ENCODE measurements around the gene ELFN2.
"Not testable (repeated sequence)": the region's sequence is repeated elsewhere in the genome, so short reads cannot be mapped to it uniquely, and the experiment has no call there.

The ELFN2 gene

DNA sequence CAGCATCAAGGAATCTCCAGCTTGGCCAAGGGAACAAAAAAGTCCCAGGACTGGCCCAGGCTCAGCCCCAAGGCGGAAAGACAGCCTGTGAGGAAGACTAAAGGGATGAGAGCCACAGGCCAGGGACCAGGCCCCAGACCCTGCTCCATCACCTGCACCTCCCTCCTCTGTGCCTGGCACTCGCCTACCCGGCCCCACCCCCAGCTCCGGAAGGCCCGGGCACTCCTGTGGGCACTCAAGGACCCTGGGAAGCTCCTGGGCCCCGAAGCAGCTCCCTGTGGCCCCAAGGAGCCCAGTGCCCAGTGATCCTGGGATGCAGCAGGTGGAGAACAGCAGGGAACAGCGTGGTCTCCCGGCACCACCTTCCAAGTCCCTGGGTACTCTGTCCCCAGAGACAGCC lies 18.2 kb downstream of the ELFN2 start:
- DNase-seq: no peak

DNA sequence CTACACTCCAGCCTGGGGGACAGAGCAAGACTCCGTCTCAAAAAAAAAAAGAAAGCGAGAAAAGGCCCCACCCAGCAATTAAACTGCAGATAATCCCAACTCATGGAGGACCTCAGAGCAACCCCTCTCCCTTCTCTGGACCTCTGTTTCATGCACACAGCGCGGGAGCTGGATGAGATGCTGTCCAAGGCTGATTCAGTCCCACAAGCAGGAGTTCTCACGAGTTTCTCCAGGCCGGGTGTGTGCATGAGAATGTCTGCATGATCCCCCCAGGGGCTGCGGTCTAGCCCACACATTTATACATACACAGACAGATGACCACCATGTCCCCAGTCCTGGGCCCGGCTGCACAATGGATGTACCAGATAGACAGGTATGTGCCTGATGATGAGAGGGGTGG lies 19.4 kb downstream of the ELFN2 start:
- no peak for DNase-seq

DNA sequence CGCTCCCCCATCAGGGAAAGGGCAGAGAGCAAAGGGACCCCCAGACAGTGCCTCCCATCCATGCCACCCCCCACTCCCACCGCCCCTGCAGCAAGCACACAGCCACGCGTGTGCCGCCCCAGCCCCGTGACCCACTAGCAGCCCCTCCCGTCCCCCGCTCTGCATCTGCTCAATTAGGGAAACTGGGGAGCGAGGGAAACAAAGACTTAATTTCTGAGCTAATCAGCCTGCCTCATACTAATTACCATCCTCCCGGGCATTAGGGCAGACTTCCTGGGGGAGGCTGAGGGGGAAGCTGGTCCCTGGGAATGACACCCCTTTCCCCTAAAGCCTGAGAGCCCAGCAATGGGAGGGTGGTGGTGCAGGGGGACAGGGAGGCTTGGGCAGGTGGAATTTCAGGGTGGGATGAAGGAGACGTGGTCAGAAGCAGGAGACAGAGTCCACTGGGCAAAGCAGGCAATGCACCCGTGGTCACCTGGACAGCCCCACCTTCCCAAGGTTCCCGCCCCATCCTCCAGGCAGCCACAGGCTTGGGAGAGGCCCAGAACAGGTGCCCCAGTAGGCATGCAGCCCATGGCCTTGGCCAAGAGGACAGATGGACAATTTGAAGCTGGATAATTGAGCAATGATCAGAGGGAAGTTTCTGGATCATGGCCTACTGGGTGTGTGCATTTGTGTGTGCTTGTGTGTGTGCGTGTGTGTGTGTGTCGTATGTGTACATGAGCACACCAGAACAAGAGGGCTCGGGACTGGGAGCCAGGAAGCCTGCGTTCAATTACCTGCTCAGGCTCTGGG lies 20.6 kb downstream of the ELFN2 start:
- DNase-seq: no peak

DNA sequence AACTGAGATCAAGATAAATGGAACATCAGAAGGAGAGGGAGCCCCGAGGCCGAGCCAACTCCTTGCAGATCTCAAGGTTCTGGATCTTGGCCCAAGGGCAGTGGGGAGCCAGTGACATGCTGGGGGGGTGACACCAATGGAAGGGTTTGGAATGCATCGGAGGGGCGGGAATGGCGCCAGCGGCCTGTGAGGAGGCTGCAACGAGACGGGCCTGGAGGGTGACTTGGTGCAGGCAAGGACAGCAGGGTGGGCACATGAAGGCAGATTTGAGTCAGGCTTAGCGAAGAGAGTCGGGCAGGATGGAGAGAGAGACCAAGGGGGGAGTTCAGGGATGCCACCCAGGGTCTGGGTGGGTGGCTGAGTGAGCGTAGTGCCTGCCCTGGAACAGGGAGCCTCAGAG lies 23.2 kb downstream of the ELFN2 start:
- DNase-seq: no peak

DNA sequence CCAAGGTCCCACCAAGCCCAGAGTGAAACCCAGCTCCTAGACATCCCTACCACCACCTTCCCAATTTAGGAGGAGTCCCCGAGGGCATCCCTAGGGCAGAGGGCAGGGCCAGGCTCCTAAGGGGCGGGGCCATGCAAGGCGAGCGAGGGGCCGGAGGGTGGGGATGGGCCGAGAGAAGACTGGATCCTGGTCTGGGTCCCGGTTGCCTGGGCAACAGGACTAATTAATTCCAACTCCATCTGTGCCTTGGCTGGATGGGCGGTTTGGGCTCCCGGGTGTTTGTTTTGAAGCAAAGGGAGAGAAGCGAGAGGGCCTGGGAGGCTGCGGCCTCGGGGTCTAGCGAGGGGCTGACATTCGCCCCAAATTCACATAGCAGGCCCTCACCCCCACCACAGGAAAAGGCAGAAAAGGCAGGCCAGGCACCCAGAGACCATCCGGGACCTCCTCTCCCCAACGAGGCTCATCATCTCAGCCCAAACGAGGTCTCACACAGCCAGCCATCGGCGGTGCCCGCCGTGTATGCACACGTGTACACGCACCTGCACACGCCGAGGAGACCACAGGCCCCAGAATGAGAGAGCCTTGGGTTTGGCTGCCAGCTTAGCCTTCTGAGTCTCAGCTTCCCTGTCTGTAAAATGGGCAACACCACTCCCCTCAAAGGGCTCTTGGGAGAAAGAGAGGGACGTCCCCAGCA lies 23.9 kb downstream of the ELFN2 start:
- DNase-seq: no peak

DNA sequence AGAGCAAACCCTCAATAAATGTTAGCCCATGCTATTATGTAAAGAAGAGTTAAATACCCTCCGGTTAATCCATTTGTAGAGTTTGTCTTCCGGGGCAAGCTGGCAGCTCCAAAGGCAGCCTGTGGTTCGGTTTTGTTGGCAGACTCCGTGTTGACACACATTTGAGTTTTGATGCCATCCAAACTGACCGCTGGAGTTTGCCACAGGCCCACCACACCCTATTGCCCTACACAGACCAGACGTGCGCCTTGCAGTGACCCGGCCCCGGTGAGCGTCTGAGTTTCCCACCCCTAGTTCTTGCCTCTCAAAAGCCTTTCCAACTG lies 25.1 kb downstream of the ELFN2 start:
- no peak for DNase-seq

DNA sequence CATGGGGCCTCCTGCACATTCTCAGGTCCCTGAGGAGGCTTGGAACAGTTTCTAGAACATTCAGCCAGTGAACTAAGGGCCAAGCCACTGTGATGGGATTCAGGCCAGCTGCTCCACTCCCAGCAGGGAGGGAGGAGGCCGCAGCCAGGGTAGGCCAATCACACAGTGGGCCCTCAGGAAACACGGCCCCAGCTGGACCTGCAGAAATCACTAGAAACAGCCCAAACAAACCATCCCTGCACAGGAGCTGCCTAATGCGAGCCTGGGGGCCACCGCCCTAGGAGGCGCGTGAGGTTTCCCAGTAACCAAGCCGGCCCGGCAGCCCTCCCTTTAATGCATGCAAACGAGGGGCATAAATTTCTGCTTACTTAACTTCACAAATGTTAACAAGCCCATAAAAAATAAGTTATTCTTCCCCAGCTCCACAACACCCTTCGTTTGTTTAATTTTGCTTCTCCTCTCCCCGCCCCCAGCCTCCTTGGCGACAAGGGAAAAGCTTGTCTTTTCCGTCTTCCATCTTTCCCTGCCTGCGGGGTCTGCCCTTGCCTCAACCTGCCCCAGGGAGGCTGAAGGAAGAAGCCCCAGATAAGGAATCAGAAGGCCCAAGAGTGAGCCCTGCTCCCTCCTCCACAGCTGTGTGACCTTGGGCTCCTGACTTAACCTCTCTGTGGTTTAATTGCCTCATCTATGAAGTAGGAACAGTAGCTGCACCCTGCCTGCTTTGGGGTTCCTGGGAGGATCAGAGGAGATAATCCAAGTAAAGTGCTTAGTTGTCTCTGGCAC lies 25.7 kb downstream of the ELFN2 start:
- DNase-seq: no peak

DNA sequence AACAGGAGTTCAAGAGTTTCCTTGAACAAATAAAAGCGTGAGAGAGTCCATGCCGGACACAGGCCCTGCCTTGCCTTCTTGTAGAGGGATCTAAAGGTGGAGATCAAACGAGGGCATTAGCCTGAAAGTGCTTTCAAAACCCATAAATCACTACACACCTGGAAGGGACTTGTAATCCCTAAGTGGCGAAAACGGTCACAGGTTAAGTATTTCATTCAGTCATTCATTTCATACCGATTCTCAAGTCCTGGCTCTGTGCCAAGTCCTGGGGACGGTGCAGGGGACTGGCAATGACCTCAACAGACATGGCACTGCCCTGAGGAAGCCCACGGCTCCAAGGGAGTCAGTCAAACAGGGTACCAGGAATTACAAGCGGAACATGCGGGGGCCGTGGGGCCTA lies 26.6 kb downstream of the ELFN2 start:
- DNase-seq: no peak

DNA sequence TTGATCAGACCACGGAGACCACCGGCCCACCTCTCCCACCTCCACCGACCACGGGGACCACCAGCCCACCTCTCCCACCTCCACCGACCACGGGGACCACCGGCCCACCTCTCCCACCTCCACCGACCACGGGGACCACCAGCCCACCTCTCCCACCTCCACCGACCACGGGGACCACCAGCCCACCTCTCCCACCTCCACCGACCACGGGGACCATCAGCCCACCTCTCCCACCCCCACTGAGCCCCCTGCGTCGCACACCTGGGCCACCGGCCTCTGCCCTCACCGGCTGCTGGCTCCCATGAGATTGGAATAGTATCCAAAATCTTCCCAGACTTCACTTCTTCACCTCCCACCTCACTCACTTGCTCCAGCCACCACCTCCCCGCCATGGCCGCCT lies 27.8 kb downstream of the ELFN2 start:
- DNase-seq: not testable (repeated sequence)

DNA sequence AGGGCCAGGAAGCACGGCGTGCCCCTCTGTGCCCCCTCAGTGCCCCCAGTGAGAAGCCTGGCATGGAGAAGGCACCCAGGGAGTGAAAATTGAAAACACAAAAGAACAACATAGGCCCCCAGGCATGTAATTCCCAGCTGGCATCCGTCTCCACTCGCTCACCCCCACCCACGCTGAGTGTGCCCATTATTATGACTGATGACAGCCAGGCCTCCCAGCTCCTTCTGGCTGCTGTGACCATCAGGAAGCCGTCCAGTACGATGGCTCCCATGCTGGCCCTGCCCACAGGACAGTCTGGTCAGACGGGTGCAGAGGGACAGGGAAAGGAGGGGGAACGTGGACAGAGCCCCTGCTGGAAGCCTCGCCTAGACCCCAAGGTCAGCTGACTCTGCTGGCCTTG lies 30.1 kb downstream of the ELFN2 start:
- DNase-seq: no peak

DNA sequence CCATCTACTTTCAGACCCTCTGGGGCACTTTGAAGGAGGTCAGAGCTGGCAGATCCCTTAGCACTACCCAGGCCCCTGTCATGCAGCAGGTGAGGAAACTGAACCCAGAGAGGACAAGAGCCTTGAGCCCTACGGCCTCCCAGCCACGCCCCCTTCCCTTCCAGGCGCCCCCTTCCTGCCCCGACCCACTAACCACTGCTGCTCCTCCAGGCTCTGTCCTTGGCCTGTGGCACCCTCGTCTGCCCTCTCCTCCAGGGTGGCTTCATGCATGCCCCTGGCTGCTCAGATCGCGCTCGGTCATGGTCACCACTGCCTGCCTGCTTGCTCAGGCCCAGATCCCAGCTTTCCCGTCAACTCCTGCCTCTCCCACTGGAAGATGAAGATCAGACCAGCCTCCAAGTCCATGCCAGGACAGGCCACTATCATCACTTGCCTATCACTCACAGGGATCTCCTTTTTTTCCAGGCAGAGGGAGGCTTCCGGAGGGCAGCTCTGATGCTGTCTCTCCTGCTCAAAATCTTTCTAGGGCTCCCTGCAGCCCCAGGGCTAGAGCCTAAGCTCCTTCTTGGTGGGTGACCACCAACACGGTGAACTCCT lies 30.7 kb downstream of the ELFN2 start:
- no peak for DNase-seq

DNA sequence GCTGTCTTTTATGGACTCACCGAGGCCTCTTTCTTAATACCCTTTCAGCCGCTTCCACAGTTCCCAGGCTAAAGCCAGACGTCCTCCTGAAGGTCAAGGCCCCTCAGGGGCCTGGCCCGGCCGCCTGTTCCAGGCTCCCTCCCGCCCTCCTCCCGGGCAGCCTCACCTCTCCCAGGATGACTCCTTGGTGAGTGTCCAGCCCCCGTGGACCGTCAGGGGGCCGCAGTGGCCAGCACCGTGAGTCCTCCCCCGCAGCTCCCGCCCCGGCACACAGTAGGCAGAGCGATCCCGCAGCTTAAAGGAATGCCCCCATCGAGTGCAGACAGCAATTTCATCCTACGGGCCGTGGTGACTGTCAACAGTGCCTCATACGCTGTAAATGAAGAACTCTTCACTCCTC lies 32.9 kb downstream of the ELFN2 start:
- DNase-seq: no peak

DNA sequence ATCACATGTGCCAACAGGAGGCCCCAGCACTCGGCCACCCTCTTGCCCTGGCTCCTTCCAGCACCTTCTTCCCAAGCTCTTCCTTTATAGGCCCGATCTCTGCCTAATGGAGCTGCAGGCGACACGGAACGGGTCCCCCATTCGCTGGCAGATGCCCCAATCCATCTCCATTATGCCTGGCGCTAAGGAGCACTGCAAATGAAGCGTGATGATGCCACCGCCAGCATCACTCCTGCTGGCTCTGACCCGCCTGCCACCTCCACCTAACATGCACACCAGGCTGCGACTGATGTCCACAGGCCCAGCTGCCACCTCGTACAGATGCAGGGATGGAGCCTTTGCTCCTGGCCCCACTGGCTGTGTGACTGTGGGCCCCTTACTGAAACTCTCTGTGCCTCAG lies 33.5 kb downstream of the ELFN2 start:
- DNase-seq: no peak

DNA sequence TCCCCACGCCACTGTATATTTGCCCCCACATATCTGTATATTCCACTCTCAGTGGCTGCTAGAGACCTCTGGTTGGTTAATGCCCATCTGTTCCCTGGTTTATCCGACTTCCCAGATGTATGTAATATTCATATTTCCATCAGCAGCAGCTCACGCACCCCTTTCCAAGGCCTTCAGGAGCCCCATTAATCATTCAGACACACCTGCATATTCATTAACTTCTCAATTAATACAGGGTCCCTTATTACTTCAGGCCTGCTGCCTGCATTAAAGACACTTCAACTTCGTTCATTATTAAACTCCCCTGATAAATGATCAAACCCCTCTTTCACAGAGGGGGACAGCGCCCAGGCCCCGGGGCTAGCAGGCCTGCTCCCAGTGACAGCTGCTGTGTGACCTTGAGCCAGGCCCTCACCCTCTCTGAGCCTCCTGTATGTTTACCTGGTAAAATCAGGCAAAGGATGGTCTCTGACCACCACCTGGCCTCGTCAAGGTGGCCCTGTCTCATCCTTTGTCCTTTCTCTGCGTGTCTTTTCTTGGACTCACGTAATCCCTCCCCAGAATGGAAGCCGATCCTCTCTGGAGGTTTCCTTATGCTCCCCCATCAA lies 34.5 kb downstream of the ELFN2 start:
- DNase-seq: no peak

DNA sequence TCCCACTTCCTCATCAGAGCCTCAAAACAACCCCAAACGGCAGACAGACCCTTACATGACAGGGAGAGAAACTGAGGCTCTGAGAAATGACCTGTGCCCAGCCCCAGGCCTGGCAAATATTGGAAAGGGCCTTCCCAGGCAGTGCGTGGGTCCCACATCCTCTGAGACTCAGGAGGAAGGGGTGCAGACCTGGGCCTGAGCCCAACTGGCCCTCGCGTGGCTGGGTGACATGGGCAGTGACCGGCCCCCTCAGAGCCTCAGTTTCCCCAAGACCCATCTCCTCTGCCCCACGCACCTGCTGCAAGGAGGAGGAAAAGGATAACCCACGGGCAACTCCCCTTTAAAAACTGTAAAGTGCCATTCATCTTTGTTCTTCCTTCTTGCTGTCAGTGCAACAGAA lies 35.6 kb downstream of the ELFN2 start:
- no peak for DNase-seq

DNA sequence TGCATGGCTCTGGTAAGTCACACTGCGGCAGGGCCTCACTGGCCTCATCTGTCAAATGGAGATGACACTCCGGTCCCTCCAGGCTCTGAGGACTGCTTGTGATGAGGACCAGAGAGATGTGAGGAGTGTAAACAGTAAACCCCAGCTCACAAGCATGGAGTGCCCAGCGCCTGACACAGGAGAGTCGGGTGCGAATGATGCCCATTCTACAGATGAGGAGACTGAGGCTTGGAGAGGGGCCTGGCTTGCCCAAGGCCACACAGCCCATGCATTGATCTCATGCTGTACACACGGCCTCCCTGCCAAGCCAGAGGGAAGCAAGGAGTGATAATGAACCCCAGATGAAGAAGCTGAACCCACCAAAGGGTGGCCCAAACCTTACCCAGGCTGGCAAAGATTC lies 37.2 kb downstream of the ELFN2 start:
- no peak for DNase-seq

DNA sequence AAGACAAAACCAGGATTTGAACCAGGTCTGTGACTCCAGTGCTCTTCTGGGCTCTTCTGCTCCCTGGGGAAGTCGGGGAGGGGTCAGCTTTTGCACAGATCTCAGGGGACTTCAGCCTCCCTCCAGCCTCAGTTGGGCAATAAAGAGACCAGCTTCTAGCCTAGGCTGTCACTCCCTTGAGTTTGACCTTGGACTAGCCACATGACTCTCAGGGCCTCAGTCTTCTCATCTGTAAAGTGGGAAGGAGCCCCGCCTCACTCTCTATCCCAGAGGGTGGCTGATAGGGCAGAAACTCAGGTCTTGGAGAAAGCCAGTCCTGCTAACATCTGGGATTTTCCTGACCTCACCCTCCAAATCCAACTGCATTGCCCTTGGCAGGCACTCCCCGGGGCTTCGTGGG lies 38.7 kb downstream of the ELFN2 start:
- DNase-seq: no peak

DNA sequence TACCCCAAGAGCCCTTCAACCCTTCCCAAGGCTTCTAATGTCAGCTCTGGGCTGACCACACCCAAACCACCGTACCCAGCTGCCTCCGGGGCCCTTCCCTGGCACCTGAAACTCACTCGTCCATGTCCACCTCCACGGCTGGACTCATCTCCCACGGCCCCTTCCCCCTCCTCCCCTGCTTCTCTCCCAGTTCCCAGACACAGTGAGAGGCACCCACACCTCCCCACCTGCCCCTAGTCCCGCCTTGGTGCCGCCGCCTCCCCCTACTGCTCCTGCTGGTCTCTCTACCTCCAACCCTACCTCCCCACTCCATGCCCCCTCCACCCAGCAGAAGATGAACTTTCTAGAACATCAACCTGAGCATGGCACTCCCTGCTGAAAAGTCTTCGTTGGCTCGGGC lies 39.5 kb downstream of the ELFN2 start:
- no peak for DNase-seq

DNA sequence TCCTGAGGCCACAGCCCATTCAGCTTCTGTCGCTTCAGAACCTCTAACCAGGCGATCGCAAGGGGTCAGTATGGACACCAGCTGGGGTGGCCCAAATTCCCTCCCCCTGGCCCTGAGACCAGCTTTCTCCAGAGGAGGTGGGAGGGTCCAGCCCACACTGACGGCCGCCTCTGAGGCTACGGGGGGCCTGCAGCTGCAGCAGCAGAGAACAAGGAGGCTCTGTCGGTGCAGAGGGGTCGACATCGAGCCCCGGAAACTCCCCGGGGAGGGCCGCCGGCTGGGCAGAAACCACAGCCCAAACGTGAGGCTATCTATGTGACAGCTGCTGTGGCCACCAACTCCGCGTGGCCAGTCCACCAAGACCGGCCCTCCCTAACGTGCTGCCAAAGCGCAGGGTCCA lies 40.8 kb downstream of the ELFN2 start:
- no peak for DNase-seq

DNA sequence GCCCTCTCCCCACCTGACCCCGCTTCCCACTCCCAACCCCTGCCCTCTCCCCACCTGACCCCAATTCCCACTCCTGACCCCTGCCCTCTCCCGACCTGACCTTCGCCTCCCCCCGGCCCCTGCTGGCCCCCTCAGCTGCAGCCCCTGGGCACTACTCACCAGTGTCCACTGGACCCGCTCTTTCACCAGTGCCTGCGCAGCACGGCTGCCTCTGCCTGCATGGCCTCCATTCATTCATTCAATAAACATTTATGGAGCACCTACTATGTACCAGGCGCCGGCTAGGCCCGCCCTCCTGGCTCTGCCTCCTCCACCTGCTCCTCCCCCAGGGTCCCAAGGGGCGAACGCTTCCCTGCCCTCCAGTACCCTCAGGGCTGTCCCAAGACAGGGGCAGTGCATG lies 42.6 kb downstream of the ELFN2 start:
- no peak for DNase-seq

DNA sequence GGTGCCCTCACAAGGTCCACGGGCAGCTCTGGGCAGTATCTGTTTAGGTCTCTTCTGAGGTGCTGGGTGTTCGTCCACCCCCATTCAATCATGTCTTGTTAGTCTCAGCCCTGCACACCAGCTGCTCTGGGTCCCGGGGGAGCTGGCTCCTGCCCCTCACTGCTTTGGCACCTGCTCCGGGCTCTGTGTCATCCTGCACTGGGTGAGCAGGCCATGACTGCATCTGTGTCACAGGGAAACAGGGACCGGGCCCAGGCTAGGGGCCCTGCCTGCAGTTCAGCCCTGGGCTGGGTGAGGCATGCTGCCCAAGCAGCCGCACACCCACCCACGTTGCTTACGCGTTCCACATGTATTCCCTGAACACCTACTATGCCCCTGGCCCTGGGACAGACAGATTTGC lies 43.9 kb downstream of the ELFN2 start:
- no peak for DNase-seq

DNA sequence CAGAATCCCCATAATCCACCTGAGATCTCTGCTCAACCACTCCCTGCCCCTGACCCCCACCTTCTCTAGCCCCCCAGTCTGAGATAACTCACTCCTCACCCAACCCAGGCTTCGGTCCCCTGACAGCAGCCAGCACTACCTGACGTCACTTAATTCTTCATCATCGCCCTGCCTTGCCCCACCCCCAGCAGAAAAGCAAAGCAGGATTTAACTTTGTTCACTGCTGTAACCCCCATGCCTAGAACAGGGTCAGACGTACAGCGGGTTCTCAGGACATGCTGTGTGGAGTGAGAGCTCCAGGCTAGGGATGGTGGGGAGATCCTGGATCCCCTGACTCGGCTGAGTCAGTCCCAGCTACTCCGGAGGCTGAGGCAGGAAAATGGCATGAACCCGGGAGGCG lies 45.8 kb downstream of the ELFN2 start:
- no peak for DNase-seq

DNA sequence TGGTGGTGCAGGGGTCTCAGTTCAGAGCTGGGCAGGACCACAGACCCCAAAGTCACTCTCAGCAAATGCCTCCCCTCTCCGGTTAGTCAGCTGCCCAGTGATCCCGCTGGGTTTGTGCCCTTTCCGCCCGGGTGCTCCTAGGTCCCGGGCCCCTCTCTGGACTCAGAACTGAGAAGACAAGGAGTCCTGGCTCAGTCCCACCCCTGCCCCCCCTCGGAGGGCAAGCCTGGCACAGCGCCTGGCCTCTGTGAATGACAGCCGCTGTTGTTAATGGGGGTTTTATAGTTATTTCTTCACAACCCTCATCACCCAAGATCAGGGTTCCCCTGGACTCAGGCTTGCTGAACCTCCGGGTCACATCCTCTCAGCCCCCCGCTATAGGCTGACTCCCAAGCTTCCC lies 47.6 kb downstream of the ELFN2 start:
- no peak for DNase-seq
